K562 (cell line): ENCODE data around the gene FAM241B. TPM values are rescaled to one million over a fixed set of nuclear protein-coding genes. Genes with fewer than 3 reads are reported as not detected.
A peak's percentile ranks its signal among the peaks of the same experiment; 100 is the strongest.

Experiments used
- ATAC-seq: fragments of 200-7000 bp; cut with Tn5 transposase; 3 replicates; pipeline ENCODE4 v1.9.1; 2020; ENCODE audit warnings: moderate library complexity
- BruUV-seq: library from RNA; stranded (reverse); fragments of 400-500 nt; replicated peaks from 2 replicates; lab custom pipeline; 2021; lab: Mats Ljungman, UMichigan
- CTCF ChIA-PET: fragments of 300-600 bp; formaldehyde crosslinking; extraction: SDS; loops from one replicate; lab custom pipeline; 2021; ENCODE audit warnings: low intra/inter-chr PET ratio; lab: Yijun Ruan, JAX
- POLR2A ChIA-PET: fragments of 300-600, 350-650 bp; sonication (Branson Sonifier 250); formaldehyde crosslinking; extraction: SDS; loops from one replicate; lab custom pipeline; 2021; ENCODE audit warnings: antibody characterized with exemption, inconsistent platforms; lab: Yijun Ruan, JAX
- DNase-seq, 4 experiments: peaks; one replicate each; pipeline versions ENCODE4 v3.0.0 to v3.0.0-alpha.2; 2011 to 2018; ENCODE audit warnings: low spot score in 3 of 4, mixed read lengths in 3 of 4; ENCODE audit errors: extremely low read depth in 1 of 4
- FAIRE-seq: peaks from 2 replicates; lab custom pipeline; 2011; peaks lifted over from hg19 to GRCh38; lab: Jason Lieb, UNC
- H2AFZ ChIP-seq: 2 replicates; pipeline ENCODE4 v1.6.0; 2011; ENCODE audit warnings: low read depth, low read length, control low read depth, inconsistent platforms
- H3K27ac ChIP-seq: fragments of 200-600 bp; 3 replicates; pipeline ENCODE4 v1.8.0; 2011; ENCODE audit warnings: low read depth, mild to moderate bottlenecking, control low read depth, inconsistent platforms, low read length, moderate library complexity, mixed read lengths; ENCODE audit errors: extremely low read depth
- H3K27me3 ChIP-seq, 2 experiments: fragments of 300-600 bp in 1 of 2; 2 replicates in 1 of 2; 3 replicates in 1 of 2; pipeline versions ENCODE4 v1.6.0 to v1.8.0; 2011; ENCODE audit warnings: inconsistent platforms in 2 of 2, low read length in 2 of 2, mild to moderate bottlenecking in 1 of 2, mixed read lengths in 1 of 2, moderate library complexity in 1 of 2; ENCODE audit not compliant: control insufficient read depth in 2 of 2, insufficient read depth in 2 of 2
- H3K36me3 ChIP-seq: fragments of 300-600 bp; 3 replicates; pipeline ENCODE4 v1.8.0; 2011; ENCODE audit warnings: mild to moderate bottlenecking, low read length, inconsistent platforms; ENCODE audit not compliant: control insufficient read depth, insufficient read depth
- H3K4me1 ChIP-seq, 2 experiments: fragments of 200-600 bp in 1 of 2; replicated peaks in 1 of 2; 2 replicates in 1 of 2; 3 replicates in 1 of 2; pipeline versions ENCODE4 v1.5.1 to v1.8.0; 2011; ENCODE audit warnings: inconsistent platforms in 2 of 2, low read length in 2 of 2, mild to moderate bottlenecking in 1 of 2, mixed read lengths in 1 of 2, moderate library complexity in 1 of 2; ENCODE audit not compliant: control insufficient read depth in 2 of 2, insufficient read depth in 2 of 2
- H3K4me2 ChIP-seq: 2 replicates; pipeline ENCODE4 v1.6.1; 2011; ENCODE audit warnings: low read length, control low read depth, inconsistent platforms, mixed read lengths; ENCODE audit not compliant: insufficient read depth
- H3K4me3 ChIP-seq: fragments of 200-600 bp; sonication (generic), shearing (Covaris generic); 2 replicates; pipeline ENCODE4 v1.5.1; 2016; ENCODE audit warnings: control low read depth, inconsistent platforms
- H3K79me2 ChIP-seq: fragments of 200-600 bp; 3 replicates; pipeline ENCODE4 v1.8.0; 2011; ENCODE audit warnings: low read length, inconsistent platforms; ENCODE audit not compliant: control insufficient read depth, insufficient read depth
- H3K9ac ChIP-seq, 2 experiments: 2 replicates each; pipeline versions ENCODE4 v1.6.0 to v1.6.1; 2011; ENCODE audit warnings: low read depth in 2 of 2, low read length in 2 of 2, control low read depth in 1 of 2, inconsistent platforms in 1 of 2, mild to moderate bottlenecking in 1 of 2, mixed read lengths in 1 of 2; ENCODE audit not compliant: insufficient read depth in 1 of 2
- H3K9me1 ChIP-seq: one replicate; pipeline ENCODE4 v1.6.0; 2011; ENCODE audit warnings: inconsistent platforms, mild to moderate bottlenecking, low read length, moderate library complexity; ENCODE audit not compliant: control insufficient read depth, insufficient read depth
- H3K9me3 ChIP-seq: replicated peaks from 2 replicates; pipeline ENCODE4 v1.5.1; 2011; ENCODE audit warnings: low read depth, low read length, inconsistent platforms; ENCODE audit not compliant: control insufficient read depth, insufficient read depth
- H4K20me1 ChIP-seq: replicated peaks from 2 replicates; pipeline ENCODE4 v1.6.1; 2011; ENCODE audit warnings: low read length, inconsistent platforms, mixed read lengths; ENCODE audit not compliant: control insufficient read depth, insufficient read depth
- ARID1B ChIP-seq: fragments of 450-650 bp; IDR thresholded peaks from 2 replicates; pipeline ENCODE4 v1.6.1; 2016; ENCODE audit warnings: antibody characterized with exemption, mild to moderate bottlenecking, inconsistent platforms
- BACH1 ChIP-seq: fragments of 200-800 bp; sonication (Bioruptor generic); IDR thresholded peaks from 2 replicates; pipeline ENCODE4 v1.6.1; 2016; ENCODE audit warnings: missing genetic modification characterization, missing compliant biosample characterization
- CBX8 ChIP-seq: fragments of 200-600 bp; sonication (generic); IDR thresholded peaks from 2 replicates; pipeline ENCODE4 v1.6.1; 2012; ENCODE audit warnings: borderline replicate concordance, mixed run types, low read depth, mild to moderate bottlenecking, moderate library complexity, mixed read lengths, low read length, control low read depth, inconsistent platforms; ENCODE audit not compliant: poor library complexity, severe bottlenecking; ENCODE audit errors: extremely low read depth
- CXXC5 ChIP-seq: fragments of 250-450 bp; sonication (Bioruptor Pico); IDR thresholded peaks from 2 replicates; pipeline ENCODE4 v1.8.0; 2022; ENCODE audit warnings: inconsistent platforms, mild to moderate bottlenecking, moderate library complexity
- FUS ChIP-seq: fragments of 200-400 bp; formaldehyde crosslinking; optimal IDR thresholded peaks from 2 replicates; pipeline ENCODE3; 2017; ENCODE audit warnings: low read depth, low read length
- MIER1 ChIP-seq: fragments of 450-650 bp; IDR thresholded peaks from 2 replicates; pipeline ENCODE4 v1.6.1; 2016; ENCODE audit warnings: antibody characterized with exemption, mild to moderate bottlenecking, low read depth
- SPI1 ChIP-seq: IDR thresholded peaks from 2 replicates; pipeline ENCODE4 v1.6.1; 2011; ENCODE audit warnings: low read depth, low read length, control low read depth, borderline replicate concordance
- ZNF184 ChIP-seq: sonication (generic); formaldehyde crosslinking; IDR thresholded peaks from 2 replicates; pipeline ENCODE4 v1.5.0; 2020; ENCODE audit warnings: missing genetic modification reagents
- ZNF398 ChIP-seq: fragments of 250-450 bp; sonication (Bioruptor Pico); IDR thresholded peaks from 2 replicates; pipeline ENCODE4 v1.8.0; 2021; ENCODE audit warnings: moderate library complexity, mild to moderate bottlenecking, inconsistent platforms
- WGBS: fragments of 100-300 bp; shearing (Covaris generic); methylation state at CpG from one replicate; pipeline ENCODE4 v1.1.6; 2016; ENCODE audit warnings: low coverage, mixed read lengths; ENCODE audit not compliant: insufficient coverage; ENCODE audit errors: missing lambda C conversion rate; 5-methylcytosine and 5-hydroxymethylcytosine counted together
- in situ Hi-C: fragments of 300-500 bp; cut with MboI; formaldehyde crosslinking; loops from 4 replicates; pipeline ENCODE4 v1.15.0; 2018; ENCODE audit warnings: inconsistent platforms, mixed read lengths
- intact Hi-C: fragments of 100-400 bp; cut with micrococcal nuclease; formaldehyde crosslinking; loops from 2 replicates; pipeline ENCODE4 v1.14.2; 2022
- polyA plus RNA-seq, 8 experiments: library from polyadenylated mRNA; depleted of rRNA in 4 of 8; stranded (reverse) in 5 of 8; unstranded in 3 of 8; fragments of >200 nt; fragmentation: Nextera tagmentation in 2 of 8; fragmentation: Illumina TruSeq in 1 of 8; extraction: Ambion mirVana in 2 of 8; extraction: Trizol in 1 of 8; gene quantifications; 2 replicates each; pipeline versions ENCODE4 v1.2.1 to v1.2.3, GENCODE V29; 2011 to 2014; ENCODE audit warnings: inconsistent platforms in 1 of 8, missing spikeins in 1 of 8
- total RNA-seq, 7 experiments: library from RNA; depleted of rRNA in 6 of 7; stranded (reverse); fragments of >200 nt in 6 of 7; fragmentation: Illumina TruSeq in 2 of 7; extraction: Trizol in 2 of 7; gene quantifications; 2 replicates each; pipeline versions ENCODE4 v1.2.1 to v1.2.3, GENCODE V29; 2011 to 2021; ENCODE audit warnings: low replicate concordance in 1 of 7

FAM241B gene
- total and polyA plus RNA-seq, 9 of the 15 experiments (the other 6 are each of a cell fraction or from before 2014, with no cell fraction given) = 1.9 to 11.1 (median 3.0) TPM

DNA sequence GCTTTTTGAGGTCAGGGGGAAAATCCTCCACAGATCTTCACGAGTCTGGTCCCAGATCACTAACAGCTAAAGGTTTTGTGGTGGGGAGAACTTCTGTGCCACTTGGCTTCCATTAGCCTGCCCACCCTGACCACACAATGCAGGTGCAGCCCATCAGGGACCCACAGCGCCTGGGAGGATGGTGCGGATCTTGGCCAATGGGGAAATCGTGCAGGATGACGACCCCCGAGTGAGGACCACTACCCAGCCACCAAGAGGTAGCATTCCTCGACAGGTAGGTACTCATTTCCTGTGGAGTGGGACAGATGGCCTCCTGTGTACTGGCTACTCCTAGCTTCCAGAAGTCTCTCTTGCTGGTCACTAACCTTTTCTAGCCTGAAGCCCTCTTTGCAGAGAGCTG lies 1.5 kb downstream of the FAM241B start (continued):
- no peak for TF ChIP-seq ZNF184
- TF ChIP-seq CXXC5 (CRISPR knock-in tag) = no peak

DNA sequence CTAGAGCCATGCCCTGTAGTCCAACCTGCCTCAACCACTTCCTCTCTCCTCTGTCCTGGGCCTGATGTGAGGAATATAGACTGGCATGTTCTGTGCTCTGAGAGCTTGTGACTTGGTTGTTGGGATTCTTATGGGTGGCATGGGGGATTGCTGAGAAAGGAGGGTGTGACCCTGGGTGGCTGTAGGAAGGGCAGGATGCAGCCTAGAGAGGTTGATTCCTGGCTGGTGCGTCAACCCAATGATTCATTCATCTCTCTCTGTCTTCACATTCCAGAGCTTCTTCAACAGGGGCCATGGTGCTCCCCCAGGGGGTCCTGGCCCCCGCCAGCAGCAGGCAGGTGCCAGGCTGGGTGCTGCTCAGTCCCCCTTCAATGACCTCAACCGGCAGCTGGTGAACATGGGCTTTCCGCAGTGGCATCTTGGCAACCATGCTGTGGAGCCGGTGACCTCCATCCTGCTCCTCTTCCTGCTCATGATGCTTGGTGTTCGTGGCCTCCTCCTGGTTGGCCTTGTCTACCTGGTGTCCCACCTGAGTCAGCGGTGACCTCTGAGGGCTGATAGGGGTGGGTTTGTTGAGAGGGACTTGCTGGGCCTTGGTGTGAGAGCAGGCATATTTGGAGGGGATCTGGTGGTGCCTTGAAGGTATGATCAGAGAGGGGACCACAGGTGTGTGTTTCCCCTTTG lies 2.6 kb downstream of the FAM241B start:
- H3K4me3 ChIP-seq = no peak overlapping the region
- peaks cover 4 to 15% of the 10 kb centered on the region in 2 experiments; a peak in 3 of 5 replicates for H3K4me1 ChIP-seq
- peaks cover 0 to 28% of the 10 kb centered on the region in 2 experiments; a peak in 3 of 5 replicates for H3K27me3 ChIP-seq
- no peaks in the 10 kb centered on the region for H4K20me1 ChIP-seq
- H3K4me2 ChIP-seq = no peak overlapping the region
- no peak overlapping the region for H3K9ac ChIP-seq
- no peak overlapping the region for H3K27ac ChIP-seq
- H3K9me3 ChIP-seq = no peaks in the 10 kb centered on the region
- ChIA-PET CTCF (no interaction called here), POLR2A (interaction anchor here (0.7 to 2.0 kb wide), 3 partner anchors 9 to 88 kb away, joined by 4 to 6 read pairs (median 4); no protein-coding TSS in a partner anchor)
- H2AFZ ChIP-seq = no peak overlapping the region
- intact Hi-C loops (loop anchor here (10.0 kb wide), 1 partner anchor 398 kb away; no protein-coding TSS in a partner anchor), in situ Hi-C loops (loop anchor here (25.0 kb wide), 1 partner anchor 395 kb away; no protein-coding TSS in a partner anchor)
- 0 out of 2 replicates have a peak, but pooled peaks have one; percentile 24 for TF ChIP-seq SPI1
- no peak for TF ChIP-seq ARID1B
- TF ChIP-seq CBX8 = no peak
- no peak for TF ChIP-seq ZNF398 (CRISPR knock-in tag)
- no peak for TF ChIP-seq FUS
- no peak for TF ChIP-seq BACH1
- no peak for TF ChIP-seq MIER1
- H3K36me3 ChIP-seq = peaks cover 3% of the 10 kb centered on the region; the same call in 1 of the 3 replicates
- ATAC-seq = no peak
- no peaks in the 10 kb centered on the region for H3K79me2 ChIP-seq
- no peak for DNase-seq
- no peaks in the 10 kb centered on the region for H3K9me1 ChIP-seq
- BruUV-seq = no TSS peak
- WGBS = 40% methylated on average over 7 of the region's 7 CpGs
- no peak for FAIRE-seq
